Frontal cortex (tissue), 4 donors: ENCODE measurements around the gene TSHZ2. TPM values are rescaled to one million over a fixed set of nuclear protein-coding genes. Genes with fewer than 3 reads are reported as not detected.
A peak's percentile ranks its signal among the peaks of the same experiment; 100 is the strongest.
"Not testable (repeated sequence)": the region's sequence is repeated elsewhere in the genome, so short reads cannot be mapped to it uniquely, and the experiment has no call there.

Experiments
- DNase-seq, 2 donors: peaks; one replicate each; pipeline ENCODE4 v3.0.0; 2012; ENCODE audit warnings: low spot score in 2 of 2
- FAIRE-seq: peaks from 2 replicates; lab custom pipeline; 2012; peaks lifted over from hg19 to GRCh38; lab: Jason Lieb, UNC
- total RNA-seq: library from RNA; depleted of rRNA; stranded (reverse); fragments of >200 nt; gene quantifications from one replicate; pipeline ENCODE4 v1.2.3, GENCODE V29; 2014
- donor health status: control.
- donor health status: control.
- donor health status: control.

The TSHZ2 gene
- total RNA-seq, 1 donor from 2014 or later, result 2.4 TPM

DNA sequence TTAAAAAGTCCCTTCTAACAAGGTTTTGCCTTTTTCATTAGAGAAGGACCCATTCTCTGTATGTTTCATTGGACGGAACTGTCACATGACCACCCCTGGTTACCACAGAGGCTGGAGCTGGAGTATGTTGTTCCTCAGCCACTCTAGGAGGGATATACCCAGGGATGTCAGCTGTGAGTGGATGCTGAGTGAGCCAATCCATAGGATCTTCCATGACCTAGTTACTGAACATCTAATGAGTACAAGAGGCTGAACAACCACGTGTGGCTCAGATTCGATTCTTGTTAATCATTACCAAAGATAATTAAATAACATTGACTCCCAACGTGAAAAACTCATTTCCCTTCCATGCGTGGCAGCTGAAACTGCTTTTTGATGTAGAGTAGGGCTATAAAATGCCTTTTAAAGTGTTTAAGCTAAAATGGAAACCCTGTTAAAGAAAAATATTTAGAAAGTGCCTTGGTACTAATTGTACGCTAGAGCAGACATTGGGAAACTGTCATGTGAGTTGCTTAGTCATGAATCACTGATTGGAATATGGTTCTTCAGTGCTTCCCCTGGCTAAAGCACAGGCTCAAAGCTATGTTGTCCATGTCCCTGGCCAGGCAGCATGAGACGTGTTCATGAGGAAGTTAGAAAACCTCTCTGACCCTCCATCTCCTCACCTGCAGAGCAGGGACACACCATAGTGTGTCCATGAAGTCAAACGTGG, 365.4 kb downstream of the TSHZ2 start:
- FAIRE-seq (no peak), DNase-seq (no peak)

DNA sequence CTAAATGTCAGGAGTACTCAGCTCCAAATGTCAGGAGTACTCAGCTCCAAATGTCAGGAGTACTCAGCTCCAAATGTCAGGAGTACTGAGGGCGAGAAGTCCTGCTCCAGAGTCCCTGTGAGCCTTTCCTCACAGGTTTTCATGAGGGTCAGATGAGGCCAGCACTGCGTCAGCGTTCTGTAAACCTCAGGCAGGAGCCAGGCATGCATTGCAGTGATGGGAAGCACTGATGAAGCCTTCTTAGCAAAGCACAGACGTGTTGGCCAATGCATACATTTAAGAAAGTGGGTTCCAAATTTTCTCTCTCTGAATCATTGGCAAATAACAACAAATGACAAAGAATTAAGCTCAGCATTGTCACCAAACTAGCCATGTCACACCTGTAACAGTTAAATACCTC, 366.6 kb downstream of the TSHZ2 start:
- no peak for FAIRE-seq
- no peak for DNase-seq

DNA sequence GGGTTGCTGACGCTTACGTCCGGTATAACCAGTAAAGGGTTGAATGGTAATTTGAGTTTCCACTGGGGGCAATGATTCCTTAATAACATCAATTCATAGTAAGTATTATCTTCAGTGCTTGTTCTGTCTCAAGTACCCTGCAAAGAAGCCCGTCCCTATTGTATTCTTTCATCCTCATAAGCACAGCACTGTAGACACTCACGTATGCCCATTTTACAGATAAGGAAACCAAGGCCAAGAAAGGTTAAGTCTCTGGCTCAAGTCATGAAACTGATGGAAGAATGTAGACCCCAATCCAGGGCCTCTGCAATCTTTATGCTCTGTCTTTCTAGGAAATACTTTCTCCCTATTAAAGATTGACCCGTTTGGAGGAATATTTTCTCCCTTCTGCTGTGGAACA, 370.3 kb downstream of the TSHZ2 start:
- FAIRE-seq (no peak), DNase-seq (no peak)

DNA sequence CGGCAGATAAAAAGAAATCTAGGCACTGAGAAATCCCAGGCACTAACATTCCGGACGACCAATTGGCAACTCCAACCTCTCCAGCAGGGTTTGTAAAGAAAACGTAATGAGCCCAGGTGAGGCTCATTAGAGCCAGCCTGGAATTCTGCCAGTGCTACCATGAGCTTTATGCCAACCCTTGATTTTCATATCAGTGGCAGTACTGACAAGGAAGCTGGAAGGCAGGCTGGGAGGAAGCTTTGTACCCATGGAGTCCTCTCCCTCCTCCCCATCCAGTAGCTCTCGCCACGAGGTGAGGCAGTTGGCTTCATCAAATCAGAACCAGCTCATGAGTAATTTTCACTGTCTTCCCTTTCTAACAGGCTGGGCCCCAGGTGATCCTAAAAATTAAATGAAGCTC, 371.3 kb downstream of the TSHZ2 start:
- no peak for FAIRE-seq

DNA sequence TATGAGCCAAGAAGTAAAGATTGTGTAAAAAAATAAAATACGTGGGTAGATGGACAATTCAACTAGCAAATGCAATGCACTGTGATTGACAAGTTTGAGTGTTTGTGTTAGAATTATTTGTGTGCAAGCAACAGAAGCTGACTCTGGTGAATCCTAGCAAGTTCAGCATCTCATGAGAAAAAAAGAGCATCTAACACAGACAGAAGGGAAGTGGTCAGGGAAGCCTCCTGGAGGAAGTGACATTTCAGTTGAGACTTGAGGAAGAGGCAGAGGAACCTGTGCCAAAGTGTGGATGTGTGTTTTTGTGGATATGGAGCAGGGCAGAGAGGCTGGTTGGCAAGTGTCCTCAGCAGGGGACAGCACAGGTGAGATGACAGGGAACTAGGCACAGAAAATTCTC, 372.7 kb downstream of the TSHZ2 start:
- DNase-seq (no peak), FAIRE-seq (no peak)

More for the DNA sequence above, 371.3 kb downstream of the TSHZ2 start:
- no peak for DNase-seq

DNA sequence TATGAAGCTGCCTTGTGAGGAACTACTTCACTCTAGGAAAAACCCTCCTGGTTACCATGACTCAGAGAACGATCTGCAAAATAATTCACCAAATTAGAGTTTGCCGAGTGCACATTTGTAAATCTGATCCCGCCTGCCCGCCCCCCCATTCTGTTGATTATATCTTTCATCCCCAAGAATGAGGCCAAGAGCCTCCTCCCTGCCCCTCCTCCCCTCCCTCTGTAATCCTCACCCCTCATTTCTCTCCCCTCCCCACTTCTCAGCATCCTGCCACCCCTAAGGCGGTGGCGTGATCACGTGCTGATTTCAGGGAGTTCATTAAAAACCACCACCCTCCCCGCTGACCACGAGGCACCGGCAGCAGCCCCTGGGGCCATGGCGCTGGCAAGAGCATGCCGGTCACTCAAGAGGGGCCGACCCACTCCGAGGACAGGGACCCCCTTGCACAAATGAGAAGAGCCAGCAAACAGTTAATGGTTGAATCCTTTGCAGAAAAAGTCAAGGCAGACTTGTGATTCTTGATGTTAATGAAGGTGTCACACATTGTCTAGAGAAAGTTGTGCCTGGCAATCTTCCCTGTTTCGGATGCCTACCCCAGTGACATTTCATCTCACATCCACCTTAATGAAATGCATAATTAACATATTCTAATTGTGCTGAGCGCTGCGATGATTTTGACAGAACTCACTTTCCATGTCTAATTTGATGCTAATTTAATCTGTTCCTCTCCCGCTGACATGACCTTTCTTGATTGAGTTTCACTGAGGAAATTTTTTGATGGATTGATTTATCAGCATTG, 373.6 kb downstream of the TSHZ2 start:
- DNase-seq, result no peak
- no peak for FAIRE-seq

DNA sequence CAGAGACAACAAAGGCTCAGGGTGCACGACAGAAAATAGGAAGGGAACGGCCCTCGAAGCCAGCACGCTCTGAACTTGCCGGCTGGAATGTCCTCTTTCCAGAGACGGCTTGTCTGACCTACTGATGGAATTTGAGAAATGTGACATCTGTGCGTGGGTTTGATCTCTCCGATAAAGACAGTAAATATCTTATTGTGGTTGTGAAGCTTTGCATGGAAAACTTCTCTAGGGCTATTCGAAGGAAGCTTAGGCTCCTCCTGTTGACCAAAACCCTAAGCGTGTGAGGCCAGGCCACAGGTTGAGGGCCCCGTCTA, 374.1 kb downstream of the TSHZ2 start:
- FAIRE-seq, result no peak
- DNase-seq, result no peak

DNA sequence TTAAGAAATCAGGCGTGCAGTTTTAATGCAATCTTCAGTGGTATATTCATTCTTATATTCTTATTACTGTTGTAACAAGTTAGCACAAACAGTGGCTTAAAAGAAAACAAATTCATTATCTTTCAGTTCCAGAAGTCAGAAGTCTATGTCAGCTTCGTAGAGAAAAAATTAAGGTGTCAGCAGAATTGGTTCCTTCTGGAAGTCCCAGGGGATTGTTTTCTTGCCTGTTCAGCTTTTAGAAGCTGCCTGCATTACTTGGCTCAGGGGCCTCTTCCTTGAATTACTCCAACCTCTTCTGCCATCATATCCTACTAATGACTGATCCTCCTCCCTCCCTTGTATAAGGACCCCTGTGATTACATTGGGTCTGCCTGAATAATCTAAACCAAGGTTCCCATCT, 377.6 kb downstream of the TSHZ2 start:
- DNase-seq (no peak), FAIRE-seq (no peak)

DNA sequence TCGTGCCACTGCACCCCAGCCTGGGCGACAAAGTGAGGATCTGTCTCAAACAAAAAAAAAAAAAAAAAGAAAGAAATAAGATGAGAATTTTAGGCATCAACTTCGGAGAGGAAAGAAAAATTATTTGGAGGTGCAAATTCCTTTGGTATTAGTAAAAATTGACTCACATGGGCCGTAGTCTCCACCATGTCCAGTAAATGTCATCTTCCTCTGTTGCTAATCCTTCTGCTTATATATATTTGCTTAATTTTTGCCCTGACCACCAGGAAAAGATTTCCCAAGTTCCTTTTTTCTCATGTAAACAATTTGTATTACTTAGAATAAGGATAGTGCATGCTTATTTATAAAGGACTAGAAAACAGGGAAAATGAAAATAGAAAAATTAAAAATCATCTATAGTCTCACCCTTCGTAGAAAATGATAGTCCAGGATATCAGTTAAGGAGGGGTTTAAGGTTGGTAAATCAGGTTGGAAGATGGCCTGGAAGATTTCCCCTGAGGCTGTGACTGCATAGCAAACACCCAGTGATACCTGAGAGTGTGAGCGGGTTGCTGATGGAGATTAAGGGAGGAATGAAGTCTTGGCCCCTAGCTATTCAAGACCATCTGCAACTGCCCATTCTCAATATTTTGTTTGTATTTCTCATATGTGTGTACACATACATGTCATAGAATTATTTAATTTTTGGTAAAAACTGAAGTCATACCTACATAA, 380.7 kb downstream of the TSHZ2 start:
- no peak for FAIRE-seq
- no peak for DNase-seq

DNA sequence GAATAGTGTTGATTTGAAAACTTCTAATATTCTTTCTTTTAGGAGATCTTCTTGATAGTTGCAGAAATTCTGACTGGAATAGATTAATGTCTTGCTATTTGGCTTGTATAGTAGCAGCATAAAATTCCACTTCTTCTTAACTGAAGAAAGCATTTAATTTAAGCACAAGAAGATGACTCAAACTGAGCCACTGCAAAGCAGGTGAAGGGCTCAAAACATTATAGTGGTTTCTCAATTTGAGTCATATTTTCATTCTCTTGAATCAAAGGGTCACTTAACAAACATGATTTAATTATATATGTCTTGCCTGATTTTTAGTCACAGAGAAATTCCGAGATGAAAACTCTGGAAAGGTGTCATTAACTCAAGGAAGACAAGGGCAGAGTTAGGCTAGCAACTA, 382.2 kb downstream of the TSHZ2 start:
- DNase-seq, result no peak
- no peak for FAIRE-seq

DNA sequence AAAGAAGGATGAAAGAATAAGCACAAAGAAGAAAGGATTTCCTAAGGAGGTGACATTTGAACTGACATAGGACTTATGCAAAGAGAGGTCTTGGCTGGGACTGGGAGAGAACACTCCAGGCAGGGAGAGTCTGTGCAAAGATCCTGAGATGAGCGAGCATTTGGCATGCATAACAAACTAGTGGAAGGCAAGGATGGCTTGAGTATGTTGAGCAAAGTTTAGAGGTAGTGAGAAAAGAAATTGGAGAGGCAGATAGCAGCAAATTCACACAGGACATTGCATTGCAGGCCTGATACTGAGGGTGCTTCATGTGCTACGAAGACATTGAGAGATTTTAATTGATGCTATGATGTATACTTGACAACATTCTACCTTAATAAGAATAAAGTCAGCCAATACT, 383.6 kb downstream of the TSHZ2 start:
- DNase-seq (no peak), FAIRE-seq (no peak)

DNA sequence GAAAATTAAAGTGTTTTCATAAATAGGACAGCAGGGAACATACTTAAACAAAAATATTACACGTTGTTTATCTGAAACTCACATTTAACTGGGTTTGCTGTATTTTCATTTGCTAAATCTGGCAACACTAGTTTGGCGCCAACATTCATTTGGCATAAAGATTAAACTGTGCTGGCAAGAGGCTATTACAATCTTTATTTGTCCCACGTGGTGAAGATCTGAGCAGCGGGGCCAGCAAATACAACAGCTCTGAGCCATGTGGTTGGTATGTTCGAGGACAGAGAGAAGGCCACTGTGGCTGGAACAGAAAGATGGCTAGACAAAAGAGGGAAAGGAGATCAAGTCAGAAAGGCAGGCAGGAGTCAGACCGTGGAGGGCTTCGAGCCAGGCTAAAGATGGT, 387.3 kb downstream of the TSHZ2 start:
- FAIRE-seq (no peak), DNase-seq (no peak)

DNA sequence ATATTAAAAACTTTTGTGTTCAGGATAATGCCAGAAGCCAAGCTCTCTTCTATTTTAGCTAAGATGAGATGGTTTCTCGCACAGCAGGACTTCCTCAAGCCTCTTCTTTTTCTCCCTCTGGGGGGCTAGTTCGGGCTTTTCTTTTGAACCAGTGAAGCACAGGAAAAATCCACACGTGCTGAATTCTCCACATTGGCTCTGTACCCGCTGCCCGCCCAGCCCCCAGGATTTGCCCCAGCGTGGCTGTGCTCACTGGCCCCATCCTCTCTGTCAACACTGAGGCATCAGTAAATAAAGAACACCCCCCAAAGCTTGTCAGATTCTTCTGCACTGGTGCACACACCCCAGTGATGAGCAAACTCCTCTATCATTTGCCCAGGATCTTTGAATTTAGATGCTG, 388.7 kb downstream of the TSHZ2 start:
- FAIRE-seq (no peak), DNase-seq (no peak)

DNA sequence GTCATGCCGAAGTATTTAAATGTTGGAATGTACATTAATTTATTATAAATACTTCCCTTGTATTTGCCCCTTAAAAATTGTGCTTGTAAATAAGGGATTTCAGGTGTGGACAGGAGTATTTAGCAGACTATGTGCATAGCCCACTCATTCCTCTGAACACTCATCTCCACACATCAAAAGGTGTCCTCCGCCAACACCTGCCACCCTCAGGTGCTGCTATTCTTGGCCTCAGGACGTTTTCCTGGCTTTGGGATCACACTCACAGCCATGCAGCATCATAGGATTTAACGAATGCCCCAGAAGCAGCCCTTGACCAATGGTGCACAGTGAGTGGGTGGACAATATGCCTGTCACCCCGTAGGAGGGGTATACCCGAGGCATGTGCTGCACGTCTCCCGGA, 390.6 kb downstream of the TSHZ2 start:
- no peak for DNase-seq
- no peak for FAIRE-seq

DNA sequence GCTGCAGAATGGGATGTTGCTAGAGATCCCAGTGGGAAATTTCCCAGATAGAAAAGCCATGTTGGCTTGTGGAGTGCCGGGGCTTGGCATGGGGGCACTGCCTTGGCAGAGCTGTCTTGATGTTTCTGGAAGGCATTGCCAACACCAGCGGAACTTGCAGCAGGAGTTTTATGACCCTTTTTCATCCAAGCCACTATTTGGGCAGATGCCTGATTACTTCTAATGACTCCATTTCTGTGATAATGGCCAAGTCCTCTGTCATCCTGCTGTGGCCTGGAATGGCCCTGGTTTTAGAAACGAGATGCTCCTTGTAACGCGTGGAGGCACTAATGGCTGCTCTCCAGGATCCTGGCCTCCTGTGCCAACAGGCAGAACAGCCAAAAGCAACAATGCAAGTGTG, 392.5 kb downstream of the TSHZ2 start:
- FAIRE-seq, result no peak

DNA sequence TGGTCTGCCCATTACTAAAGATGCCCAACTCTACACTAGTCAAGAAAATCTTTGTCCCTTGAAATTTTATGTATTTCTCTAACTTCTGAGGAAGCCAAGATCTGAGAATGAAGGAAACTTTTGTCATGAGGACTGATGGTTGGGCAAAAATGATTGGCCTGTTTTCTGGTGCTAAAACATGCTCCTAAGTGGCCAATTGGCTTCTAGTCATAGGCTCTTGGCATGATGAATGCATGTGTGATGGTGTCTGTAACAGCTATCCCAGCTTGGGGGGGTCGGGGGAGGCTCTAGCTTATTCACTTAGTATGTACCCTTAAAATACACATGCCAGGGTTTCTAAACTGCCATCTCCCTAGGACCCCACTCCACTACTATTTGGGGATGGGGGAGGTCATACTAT, 392.9 kb downstream of the TSHZ2 start:
- DNase-seq (no peak), FAIRE-seq (no peak)

More for the DNA sequence above, 392.5 kb downstream of the TSHZ2 start:
- peak in 1 of 2 donors; percentile 7 for DNase-seq

DNA sequence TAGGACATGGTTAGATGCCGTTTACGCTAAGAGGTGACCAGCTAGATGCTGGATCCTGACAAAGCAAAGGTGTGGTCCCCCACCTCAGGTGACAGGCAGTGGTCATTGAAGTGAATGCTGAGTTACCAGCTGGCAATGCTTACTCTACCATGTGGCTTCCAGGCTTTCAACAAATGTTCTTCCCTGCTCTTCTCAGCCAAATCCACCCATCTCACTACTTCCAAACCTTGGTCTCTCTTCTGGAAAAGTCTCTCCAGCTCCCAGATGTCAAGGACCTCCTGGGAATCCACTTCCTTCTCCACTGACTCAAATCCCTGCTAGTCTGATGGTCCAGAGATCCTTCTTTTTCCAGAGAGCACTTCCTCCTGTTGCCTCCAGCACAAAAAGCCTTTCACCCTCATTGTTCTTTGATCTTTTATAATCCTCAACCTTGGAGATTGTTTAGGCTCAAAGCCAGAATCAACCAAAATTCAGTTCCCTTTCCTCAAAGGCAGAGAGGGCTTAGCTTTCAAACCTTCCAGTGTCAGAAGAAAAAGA, 393.4 kb downstream of the TSHZ2 start:
- FAIRE-seq (no peak), DNase-seq (no peak)

DNA sequence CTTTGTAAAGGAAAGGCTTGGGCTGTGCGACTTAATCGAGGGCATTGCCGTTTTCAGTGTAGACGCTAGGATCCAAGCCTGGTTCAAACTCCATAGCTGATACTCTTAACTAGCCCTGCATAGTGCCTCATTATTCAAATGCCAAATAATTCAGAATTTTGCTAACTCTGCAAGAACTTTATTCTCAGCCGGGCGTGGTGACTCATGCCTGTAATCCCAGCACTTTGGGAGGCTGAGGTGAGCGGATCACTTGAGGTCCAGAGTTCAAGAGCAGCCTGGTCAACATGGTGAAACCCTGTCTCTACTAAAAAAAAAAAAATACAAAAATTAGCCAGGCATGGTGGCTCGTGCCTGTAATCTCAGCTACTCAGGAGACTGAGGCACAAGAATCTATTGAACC, 394.8 kb downstream of the TSHZ2 start:
- DNase-seq, FAIRE-seq: not testable (repeated sequence)

DNA sequence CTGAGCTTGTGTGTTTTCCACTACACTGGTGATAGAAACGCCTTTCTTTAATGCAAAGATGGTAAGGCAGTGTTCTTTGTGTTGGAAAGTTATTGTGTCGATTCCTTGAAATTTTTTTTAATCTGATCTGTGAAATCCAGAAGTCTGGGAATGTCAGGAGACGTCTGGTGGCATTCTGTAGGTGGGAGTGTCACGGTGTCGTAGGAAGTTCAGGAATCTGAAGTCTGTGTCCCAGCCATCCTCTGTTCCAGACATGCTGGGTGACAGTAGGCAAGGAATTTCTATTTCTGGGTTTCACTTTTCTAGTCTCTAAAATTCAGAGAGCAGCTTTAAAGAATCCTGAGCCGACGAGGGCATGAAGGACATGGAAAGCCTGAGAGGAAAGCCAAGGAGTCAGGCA, 397.7 kb downstream of the TSHZ2 start:
- DNase-seq (no peak), FAIRE-seq (no peak)

DNA sequence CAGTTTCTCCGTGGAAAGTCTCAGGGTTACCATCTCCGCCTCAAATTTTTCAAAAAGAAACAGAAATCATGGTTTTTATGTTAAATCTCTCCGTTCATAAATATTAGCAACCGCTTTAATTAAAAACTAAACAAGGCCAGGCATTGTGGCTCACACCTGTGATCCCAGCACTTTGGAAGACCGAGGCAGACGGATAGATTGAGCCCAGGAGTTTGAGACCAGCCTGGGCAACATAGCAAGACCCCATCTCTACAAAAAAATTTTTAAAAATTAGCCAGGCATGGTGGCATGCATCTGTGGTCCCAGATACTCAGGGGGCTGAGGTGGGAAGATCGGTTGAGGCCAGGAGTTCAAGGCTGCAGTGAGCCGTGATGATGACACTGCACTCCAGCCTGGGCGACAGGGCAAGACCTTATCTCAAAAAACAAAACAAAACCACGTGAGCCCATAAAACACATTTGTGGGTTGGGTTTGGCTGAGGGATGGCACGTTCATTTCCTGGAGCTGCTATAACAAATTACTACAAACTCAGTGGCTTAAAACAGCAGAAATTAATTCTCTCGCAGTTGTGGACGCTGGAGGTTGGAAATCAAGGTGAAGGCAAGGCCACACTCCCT, 398.3 kb downstream of the TSHZ2 start:
- no peak for DNase-seq

More for the DNA sequence above, 398.3 kb downstream of the TSHZ2 start:
- FAIRE-seq, result no peak
